Ovary (tissue), 3 donors: ENCODE measurements around the gene HECW1.

Experiments
- EP300 ChIP-seq: sonication (generic); formaldehyde crosslinking; IDR thresholded peaks from one replicate; pipeline ENCODE4 v1.6.1; 2017; ENCODE audit warnings: antibody characterized with exemption
- POLR2A ChIP-seq: fragments of 450-650 bp; IDR thresholded peaks from one replicate; pipeline ENCODE4 v1.6.1; 2017; ENCODE audit warnings: antibody characterized with exemption, mild to moderate bottlenecking, moderate library complexity
- TF ChIP-seq, protein P1 (sequence below), 3 donors: fragments of 450-650 bp in 2 of 3; fragments of 200-600 bp in 1 of 3; IDR thresholded peaks; one replicate each; pipeline versions ENCODE4 v1.5.1 to v1.8.0; 2016 to 2022; ENCODE audit warnings: antibody characterized with exemption in 3 of 3, mild to moderate bottlenecking in 1 of 3
- donor health status: DM: no; HTN: no; CAD: no.

- TF ChIP-seq, protein P1, sequence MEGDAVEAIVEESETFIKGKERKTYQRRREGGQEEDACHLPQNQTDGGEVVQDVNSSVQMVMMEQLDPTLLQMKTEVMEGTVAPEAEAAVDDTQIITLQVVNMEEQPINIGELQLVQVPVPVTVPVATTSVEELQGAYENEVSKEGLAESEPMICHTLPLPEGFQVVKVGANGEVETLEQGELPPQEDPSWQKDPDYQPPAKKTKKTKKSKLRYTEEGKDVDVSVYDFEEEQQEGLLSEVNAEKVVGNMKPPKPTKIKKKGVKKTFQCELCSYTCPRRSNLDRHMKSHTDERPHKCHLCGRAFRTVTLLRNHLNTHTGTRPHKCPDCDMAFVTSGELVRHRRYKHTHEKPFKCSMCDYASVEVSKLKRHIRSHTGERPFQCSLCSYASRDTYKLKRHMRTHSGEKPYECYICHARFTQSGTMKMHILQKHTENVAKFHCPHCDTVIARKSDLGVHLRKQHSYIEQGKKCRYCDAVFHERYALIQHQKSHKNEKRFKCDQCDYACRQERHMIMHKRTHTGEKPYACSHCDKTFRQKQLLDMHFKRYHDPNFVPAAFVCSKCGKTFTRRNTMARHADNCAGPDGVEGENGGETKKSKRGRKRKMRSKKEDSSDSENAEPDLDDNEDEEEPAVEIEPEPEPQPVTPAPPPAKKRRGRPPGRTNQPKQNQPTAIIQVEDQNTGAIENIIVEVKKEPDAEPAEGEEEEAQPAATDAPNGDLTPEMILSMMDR (IDR thresholded peaks at IDR 0.05), result no peak
- TF ChIP-seq POLR2A (no peak), EP300 (no peak)
Measured at GRCh38 chr7:43211286-43211685, 98.8 kb downstream of the HECW1 start.
